Smooth muscle cell (in vitro differentiated cells): ENCODE measurements around the gene PLEKHA5. TPM values are rescaled to one million over a fixed set of nuclear protein-coding genes. Genes with fewer than 3 reads are reported as not detected.

Experiments
- DNase-seq: peaks from one replicate; lab custom pipeline; 2025; ENCODE audit not compliant: unreplicated experiment; lab: John Stamatoyannopoulos, UW
- H2AFZ ChIP-seq: fragments of 200-600 bp; sonication (generic); 2 replicates; pipeline ENCODE4 v1.6.0; 2016; ENCODE audit warnings: antibody characterized with exemption, low read depth, mild to moderate bottlenecking
- H3F3A ChIP-seq: fragments of 200-600 bp; sonication (generic); 2 replicates; pipeline ENCODE4 v1.6.0; 2017; ENCODE audit warnings: antibody characterized with exemption, low read depth
- H3K27ac ChIP-seq: fragments of 200-600 bp; sonication (generic); 2 replicates; pipeline ENCODE4 v1.5.1; 2016; ENCODE audit warnings: low read depth, mild to moderate bottlenecking
- H3K27me3 ChIP-seq: fragments of 200-600 bp; sonication (generic); 2 replicates; pipeline ENCODE4 v1.6.1; 2016; ENCODE audit warnings: low read depth, mild to moderate bottlenecking
- H3K36me3 ChIP-seq: fragments of 200-600 bp; sonication (generic); 2 replicates; pipeline ENCODE4 v1.5.1; 2016; ENCODE audit warnings: low read depth
- H3K4me1 ChIP-seq: fragments of 200-600 bp; sonication (generic); 2 replicates; pipeline ENCODE4 v1.5.1; 2016; ENCODE audit warnings: low read depth
- H3K4me2 ChIP-seq: fragments of 200-600 bp; sonication (generic); 2 replicates; pipeline ENCODE4 v1.6.0; 2016; ENCODE audit warnings: mild to moderate bottlenecking
- H3K4me3 ChIP-seq: fragments of 200-600 bp; sonication (generic); 2 replicates; pipeline ENCODE4 v1.5.1; 2016; ENCODE audit warnings: mild to moderate bottlenecking
- H3K79me2 ChIP-seq: fragments of 200-600 bp; sonication (generic); 2 replicates; pipeline ENCODE4 v1.6.0; 2016; ENCODE audit warnings: low read depth, mild to moderate bottlenecking
- H3K9ac ChIP-seq: fragments of 200-600 bp; sonication (generic); 2 replicates; pipeline ENCODE4 v1.6.0; 2016; ENCODE audit warnings: low read depth
- H3K9me3 ChIP-seq: fragments of 200-600 bp; sonication (generic); replicated peaks from 2 replicates; pipeline ENCODE4 v1.5.1; 2016; ENCODE audit warnings: low read depth
- H4K20me1 ChIP-seq: fragments of 200-600 bp; sonication (generic); 2 replicates; pipeline ENCODE4 v1.6.0; 2016; ENCODE audit warnings: low read depth
- WGBS: methylation state at CpG from one replicate; pipeline ENCODE4 v1.1.7; 2016; ENCODE audit warnings: low lambda C conversion rate; 5-methylcytosine and 5-hydroxymethylcytosine counted together
- polyA plus RNA-seq: library from polyadenylated mRNA; unstranded; fragments of >200 nt; fragmentation: Nextera tagmentation; extraction: Ambion mirVana; gene quantifications from 2 replicates; pipeline ENCODE4 v1.2.1, GENCODE V29; 2016
- total RNA-seq: library from RNA; depleted of rRNA; stranded (reverse); fragments of >200 nt; gene quantifications from 2 replicates; pipeline ENCODE4 v1.2.3, GENCODE V29; 2014
- TF ChIP-seq, protein P1 (sequence below): fragments of 200-600 bp; sonication (generic); IDR thresholded peaks from 2 replicates; pipeline ENCODE4 v1.5.1; 2017; ENCODE audit warnings: borderline replicate concordance, mild to moderate bottlenecking, antibody characterized with exemption; ENCODE audit not compliant: insufficient read depth, poor library complexity, severe bottlenecking

The PLEKHA5 gene
- total and polyA plus RNA-seq, 2 experiments from 2014 or later: 21.4 to 43.1 TPM

DNA sequence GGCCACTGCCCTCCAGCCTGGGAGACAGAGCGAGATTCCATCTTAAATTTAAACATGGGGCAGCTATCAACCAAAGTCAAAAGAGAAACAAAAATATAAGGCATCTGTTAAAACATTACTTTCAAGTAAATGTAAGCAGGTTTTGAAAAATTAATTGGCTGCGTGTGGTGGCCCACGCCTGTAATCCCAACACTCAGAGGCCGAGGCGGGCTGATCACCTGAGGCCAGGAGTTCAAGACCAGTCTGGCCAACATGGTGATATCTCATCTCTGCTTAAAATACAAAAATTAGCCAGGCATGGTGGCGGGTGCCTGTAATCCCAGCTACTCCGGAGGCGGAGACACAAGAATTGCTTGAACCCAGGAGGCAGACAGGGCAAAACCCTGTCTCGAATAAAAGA, 82.7 kb downstream of the PLEKHA5 start:
- no peaks in the 10 kb centered on the region for H3F3A ChIP-seq
- no peak overlapping the region for H3K4me3 ChIP-seq
- peaks cover 3% of the 10 kb centered on the region for H3K4me1 ChIP-seq
- TF ChIP-seq, protein P1, sequence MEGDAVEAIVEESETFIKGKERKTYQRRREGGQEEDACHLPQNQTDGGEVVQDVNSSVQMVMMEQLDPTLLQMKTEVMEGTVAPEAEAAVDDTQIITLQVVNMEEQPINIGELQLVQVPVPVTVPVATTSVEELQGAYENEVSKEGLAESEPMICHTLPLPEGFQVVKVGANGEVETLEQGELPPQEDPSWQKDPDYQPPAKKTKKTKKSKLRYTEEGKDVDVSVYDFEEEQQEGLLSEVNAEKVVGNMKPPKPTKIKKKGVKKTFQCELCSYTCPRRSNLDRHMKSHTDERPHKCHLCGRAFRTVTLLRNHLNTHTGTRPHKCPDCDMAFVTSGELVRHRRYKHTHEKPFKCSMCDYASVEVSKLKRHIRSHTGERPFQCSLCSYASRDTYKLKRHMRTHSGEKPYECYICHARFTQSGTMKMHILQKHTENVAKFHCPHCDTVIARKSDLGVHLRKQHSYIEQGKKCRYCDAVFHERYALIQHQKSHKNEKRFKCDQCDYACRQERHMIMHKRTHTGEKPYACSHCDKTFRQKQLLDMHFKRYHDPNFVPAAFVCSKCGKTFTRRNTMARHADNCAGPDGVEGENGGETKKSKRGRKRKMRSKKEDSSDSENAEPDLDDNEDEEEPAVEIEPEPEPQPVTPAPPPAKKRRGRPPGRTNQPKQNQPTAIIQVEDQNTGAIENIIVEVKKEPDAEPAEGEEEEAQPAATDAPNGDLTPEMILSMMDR: no peak
- no peak for DNase-seq
- WGBS: 98% methylated on average over 9 of the region's 9 CpGs
- H3K27ac ChIP-seq: no peak overlapping the region
- H3K4me2 ChIP-seq: no peak overlapping the region
- no peaks in the 10 kb centered on the region for H3K36me3 ChIP-seq
- H3K9ac ChIP-seq: no peak overlapping the region
- H3K9me3 ChIP-seq: no peaks in the 10 kb centered on the region
- H2AFZ ChIP-seq: no peak overlapping the region
- no peaks in the 10 kb centered on the region for H3K27me3 ChIP-seq
- H4K20me1 ChIP-seq: peaks cover 11% of the 10 kb centered on the region
- H3K79me2 ChIP-seq: peaks cover 12% of the 10 kb centered on the region

GRCh38 chr12:19214020-19214419, 84.5 kb downstream of the PLEKHA5 start:
- Histone ChIP-seq H3K9me3 (no peaks in the 10 kb centered on the region), H4K20me1 (peaks cover 11% of the 10 kb centered on the region), H3K27me3 (no peaks in the 10 kb centered on the region), H3K27ac (no peak overlapping the region), H3K4me3 (no peak overlapping the region), H3F3A (no peaks in the 10 kb centered on the region), H3K4me2 (no peak overlapping the region), H3K4me1 (peaks cover 3% of the 10 kb centered on the region), H3K9ac (no peak overlapping the region), H3K36me3 (no peaks in the 10 kb centered on the region), H2AFZ (no peak overlapping the region), H3K79me2 (peaks cover 18% of the 10 kb centered on the region)
- WGBS: 78% methylated on average over 1 of the region's 1 CpG
- TF ChIP-seq, protein P1: no peak
- no peak for DNase-seq

GRCh38 chr12:19215115-19215514, 85.6 kb downstream of the PLEKHA5 start:
- Histone ChIP-seq H3K9me3 (no peaks in the 10 kb centered on the region), H2AFZ (no peak overlapping the region), H3F3A (no peaks in the 10 kb centered on the region), H3K4me3 (no peak overlapping the region), H3K27me3 (no peaks in the 10 kb centered on the region), H3K79me2 (peaks cover 29% of the 10 kb centered on the region), H3K4me2 (no peak overlapping the region), H4K20me1 (peaks cover 11% of the 10 kb centered on the region), H3K9ac (no peak overlapping the region), H3K4me1 (peaks cover 3% of the 10 kb centered on the region), H3K36me3 (no peaks in the 10 kb centered on the region), H3K27ac (no peak overlapping the region)
- TF ChIP-seq, protein P1: no peak
- no peak for DNase-seq
- WGBS: 95% methylated on average over 3 of the region's 3 CpGs

DNA sequence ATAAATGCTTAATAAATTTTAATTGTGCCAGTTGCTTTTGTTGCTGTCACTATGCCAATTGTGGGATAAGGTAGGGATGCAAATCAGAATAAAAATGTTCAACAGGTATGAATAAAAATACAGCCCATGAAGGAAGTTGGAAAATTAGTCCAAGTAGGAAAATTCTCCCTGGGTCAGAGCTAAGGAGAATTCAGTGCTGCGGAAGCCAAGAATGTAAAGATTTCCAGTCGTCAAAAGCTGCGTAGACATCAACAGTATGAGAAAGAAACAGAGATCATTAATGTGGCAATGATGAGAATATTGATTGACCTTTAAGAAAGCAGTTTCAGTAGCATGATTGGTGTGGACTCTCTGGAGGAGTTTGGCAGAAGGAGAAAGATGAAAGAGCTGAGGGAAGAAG, 87.9 kb downstream of the PLEKHA5 start:
- Histone ChIP-seq H3K36me3 (no peaks in the 10 kb centered on the region), H3K79me2 (peaks cover 30% of the 10 kb centered on the region), H3K4me1 (peaks cover 3% of the 10 kb centered on the region), H3K27me3 (no peaks in the 10 kb centered on the region), H4K20me1 (peaks cover 11% of the 10 kb centered on the region), H3F3A (no peaks in the 10 kb centered on the region), H3K4me3 (no peak overlapping the region), H3K9me3 (no peaks in the 10 kb centered on the region), H3K4me2 (no peak overlapping the region), H3K9ac (no peak overlapping the region), H2AFZ (no peak overlapping the region), H3K27ac (no peak overlapping the region)
- TF ChIP-seq, protein P1: no peak
- 92% methylated on average over 3 of the region's 3 CpGs for WGBS
- DNase-seq: no peak
